HG02938 (cell line): Measurements from ENCODE around the gene LRIT3.
"Not testable (repeated sequence)": the region's sequence is repeated elsewhere in the genome, so short reads cannot be mapped to it uniquely, and the experiment has no call there.

Experiments used
- ATAC-seq: cut with Tn5 transposase; IDR thresholded peaks from one replicate; pipeline ENCODE4 v1.9.1; 2021; ENCODE audit warnings: mild to moderate bottlenecking, moderate library complexity; ENCODE audit not compliant: unreplicated experiment

The LRIT3 gene

DNA sequence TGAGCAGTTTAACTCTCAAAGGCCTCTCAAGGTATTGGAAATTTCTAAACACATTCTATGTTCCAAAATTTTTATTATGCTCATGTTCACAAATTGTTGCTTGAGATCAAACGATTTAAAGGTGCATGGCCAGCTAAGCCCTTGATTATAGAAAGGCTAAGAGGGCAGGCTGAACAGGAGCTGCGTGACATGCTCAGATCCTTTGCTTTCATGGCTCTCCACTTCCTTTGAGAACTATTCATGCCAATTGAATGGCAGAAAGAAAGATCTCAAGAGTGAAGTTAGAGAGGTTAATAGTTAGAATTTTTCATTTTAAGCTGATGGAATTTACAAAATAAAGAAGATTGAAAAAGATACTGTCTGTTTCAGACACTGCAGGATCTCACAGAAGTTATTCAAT, 594 bp downstream of the LRIT3 start:
- ATAC-seq, result no peak

GRCh38 chr4:109850601-109851000, 2.7 kb downstream of the LRIT3 start:
- no peak for ATAC-seq

GRCh38 chr4:109859426-109860300, 11.8 kb downstream of the LRIT3 start:
- not testable (repeated sequence) for ATAC-seq

DNA sequence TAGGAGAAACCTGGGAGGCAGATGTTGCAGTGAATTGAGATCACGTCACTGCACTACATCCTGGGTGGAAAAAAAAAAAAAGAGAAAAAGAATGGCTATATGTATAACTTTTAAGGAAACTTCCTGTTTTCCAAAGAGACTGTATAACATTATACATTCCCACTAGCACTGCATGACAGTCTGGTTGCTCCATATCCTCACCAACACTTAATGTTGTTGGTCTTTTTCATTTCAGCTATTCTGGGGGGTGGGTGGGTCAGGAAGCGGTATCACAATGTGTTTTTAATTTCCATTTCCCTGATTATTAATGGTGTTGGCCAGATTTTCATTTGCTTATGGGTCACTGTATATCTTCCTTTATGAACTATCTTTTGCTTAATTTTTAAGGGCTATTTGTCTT, 13.4 kb downstream of the LRIT3 start:
- no peak for ATAC-seq

GRCh38 chr4:109861916-109862511, 14.1 kb downstream of the LRIT3 start:
- ATAC-seq, result no peak

DNA sequence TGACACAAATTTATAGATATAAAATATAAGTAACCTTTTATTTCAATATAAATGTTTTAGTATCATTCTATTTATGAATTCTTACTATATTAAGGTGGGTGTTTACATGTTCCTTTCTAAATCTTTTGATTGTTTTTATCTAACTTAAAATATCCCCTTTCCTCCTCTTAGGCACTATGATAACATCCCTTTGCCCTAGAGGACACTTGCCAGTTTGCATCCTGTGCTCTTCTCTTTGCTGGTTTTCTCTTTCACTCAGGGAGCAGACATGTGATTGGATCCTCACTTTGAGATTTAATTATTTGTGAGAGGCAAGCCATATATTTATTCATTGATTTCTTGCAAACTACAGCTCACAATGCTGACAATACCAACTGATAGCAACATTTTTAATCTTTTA, 16.2 kb downstream of the LRIT3 start:
- ATAC-seq, result no peak

- ATAC-seq, result no peak
Measured at GRCh38 chr4:109870061-109870460, 22.2 kb downstream of the LRIT3 start.

GRCh38 chr4:109872065-109872464, 24.2 kb downstream of the LRIT3 start:
- ATAC-seq, result no peak

DNA sequence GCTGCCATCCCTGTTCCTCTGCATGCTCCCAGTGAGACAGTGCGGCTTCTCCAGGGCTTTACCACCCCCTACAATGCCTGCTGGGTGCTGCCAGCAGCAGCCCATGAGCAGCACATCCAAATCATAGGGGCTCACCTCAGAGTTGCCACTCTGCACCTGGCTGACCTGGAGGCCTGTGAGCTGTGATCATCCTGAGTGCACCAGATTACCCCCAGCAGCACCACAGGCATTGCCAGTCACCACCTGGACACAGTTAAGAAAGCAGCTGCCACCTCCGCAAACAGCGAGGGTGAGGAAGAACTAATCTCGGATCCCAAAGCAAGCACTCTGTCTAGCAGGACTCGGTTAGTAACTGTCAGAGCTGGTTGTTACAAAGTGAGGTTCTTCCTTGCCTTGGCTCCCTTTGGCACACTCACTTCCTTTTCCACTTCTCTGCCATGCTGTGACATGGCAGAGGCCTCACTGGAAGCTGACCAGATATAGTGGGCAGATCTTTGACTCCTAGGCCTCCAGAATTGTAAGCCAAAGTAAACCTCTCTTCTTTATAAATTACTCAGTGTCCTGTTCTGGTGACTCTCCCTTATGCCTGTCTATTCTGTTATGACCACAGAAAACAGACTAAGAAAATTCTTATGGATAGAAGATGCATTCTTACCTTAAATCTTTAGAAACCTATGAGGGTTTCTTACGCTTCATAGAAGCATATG, 25.2 kb downstream of the LRIT3 start:
- ATAC-seq, result no peak

DNA sequence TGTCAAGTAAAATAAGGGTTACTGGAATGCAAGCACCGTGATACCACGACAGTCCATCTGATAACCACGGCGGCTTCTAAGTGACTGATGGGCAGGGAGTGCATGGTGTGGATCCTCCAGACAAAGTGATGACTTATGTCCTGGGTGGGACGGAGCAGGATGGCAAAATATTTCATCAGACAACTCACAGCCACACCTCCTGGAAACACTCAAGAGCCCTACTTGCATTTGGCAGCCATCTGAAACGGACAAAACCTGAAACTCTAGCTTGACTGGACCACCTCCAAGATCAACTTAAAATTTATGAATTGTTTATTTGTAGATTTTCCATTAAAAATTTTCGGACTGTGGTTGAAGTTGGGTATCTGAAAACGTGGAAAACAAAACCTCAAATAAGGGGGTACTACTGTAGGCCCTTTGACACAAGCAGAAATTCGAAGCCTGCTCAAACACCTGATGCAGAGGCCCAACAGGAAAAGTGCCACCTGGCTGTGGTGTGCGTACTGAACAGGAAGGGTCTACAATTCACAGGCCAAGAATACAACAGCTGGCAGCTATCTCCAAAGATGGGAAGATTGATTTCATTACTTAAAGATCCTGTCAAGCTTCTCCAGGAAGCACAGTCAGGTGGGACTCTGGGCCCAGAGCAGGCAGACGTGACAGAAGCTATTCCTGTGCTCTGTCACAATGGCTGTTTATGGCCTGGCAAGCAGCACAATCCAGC, 26.0 kb downstream of the LRIT3 start:
- ATAC-seq, result no peak

DNA sequence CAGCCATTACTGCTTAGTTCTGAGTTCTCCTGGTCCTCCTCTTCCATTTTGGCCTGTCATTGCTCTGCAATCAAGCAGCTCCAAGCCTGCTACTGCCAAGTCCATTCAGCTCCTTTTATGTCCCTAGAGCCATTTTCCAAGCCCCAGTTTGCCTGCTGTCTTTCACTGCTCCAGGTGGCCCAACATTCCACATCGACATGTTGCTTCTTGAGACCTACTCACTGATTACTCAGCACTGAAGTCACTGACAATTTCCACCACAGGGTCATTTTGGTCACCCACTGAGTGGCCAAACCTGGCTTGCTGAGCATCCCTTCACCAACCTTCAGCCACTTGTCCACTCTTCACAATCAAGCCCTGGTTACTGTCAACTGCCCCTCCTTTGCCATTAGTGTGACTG, 27.2 kb downstream of the LRIT3 start:
- no peak for ATAC-seq

GRCh38 chr4:109875553-109875952, 27.6 kb downstream of the LRIT3 start:
- ATAC-seq, result not testable (repeated sequence)

DNA sequence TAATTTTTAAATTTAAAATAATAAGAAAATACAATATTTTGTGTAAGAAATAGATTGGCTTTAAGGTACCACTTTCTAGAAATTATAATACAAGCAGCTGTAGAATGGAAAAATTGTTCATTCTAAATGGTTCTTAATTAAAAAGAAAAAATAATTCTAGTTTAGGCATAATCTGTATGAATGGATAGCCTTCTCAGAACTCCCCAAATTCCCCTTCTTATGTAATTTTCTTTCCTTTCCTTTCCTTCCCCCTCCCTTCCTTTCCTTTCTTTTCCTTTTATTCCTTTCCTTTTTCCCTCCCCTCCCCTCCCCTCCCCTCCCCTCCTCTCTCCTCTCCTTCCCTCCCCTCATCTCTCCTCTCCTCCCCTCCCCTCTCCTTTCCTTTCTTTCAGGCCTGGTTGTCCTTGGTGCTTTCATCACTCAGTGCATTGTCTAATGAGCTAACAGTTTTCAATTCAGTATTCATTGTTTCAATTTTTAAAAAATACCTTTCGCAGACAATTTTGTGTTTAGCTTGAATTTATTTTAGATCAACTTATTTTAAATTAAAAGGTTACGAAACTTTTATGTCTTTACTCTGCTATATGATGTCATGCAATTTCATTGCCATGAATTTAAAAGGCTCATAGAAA, 28.8 kb downstream of the LRIT3 start:
- no peak for ATAC-seq

DNA sequence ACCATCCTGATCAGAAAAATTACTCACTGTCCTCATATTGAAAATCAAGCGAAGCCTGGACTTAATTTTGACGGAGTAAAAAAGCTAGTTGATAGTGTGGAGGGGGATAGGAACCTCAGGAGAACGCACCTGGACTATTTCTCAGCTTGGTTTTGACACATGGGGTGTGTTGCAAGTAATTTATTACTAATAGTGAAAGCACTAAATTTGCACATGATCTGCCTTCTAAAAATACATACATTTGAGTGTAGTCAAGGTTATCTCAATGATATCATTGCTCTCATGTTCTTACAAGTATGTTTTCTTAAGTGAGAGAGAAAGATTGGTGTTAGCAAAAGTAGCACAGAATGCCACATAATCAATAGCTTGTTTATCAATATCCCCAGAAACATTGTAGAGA, 29.5 kb downstream of the LRIT3 start:
- ATAC-seq, result peak; percentile 89

DNA sequence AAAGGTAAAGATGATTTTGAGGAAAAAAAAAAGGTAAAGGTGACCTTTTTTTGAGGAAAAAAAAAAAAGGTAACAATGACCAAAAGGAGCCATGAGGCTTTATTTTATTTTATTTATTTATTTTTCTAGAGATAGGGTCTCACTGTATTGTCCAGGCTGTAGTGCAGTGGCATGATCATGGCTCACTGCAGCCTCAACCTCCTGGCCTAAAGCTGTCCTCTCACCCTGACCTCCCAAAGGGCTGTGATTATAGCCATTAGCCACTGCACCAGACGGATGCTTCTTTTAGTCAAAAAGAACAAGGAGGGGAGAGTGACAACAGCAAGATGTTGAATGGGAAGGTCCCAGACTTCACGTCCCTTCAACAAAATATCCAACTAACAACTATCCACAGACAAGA, 30.4 kb downstream of the LRIT3 start:
- no peak for ATAC-seq

- ATAC-seq, result no peak
Measured at GRCh38 chr4:109879081-109879480, 31.2 kb downstream of the LRIT3 start.

GRCh38 chr4:109879636-109880314, 31.9 kb downstream of the LRIT3 start:
- no peak for ATAC-seq

DNA sequence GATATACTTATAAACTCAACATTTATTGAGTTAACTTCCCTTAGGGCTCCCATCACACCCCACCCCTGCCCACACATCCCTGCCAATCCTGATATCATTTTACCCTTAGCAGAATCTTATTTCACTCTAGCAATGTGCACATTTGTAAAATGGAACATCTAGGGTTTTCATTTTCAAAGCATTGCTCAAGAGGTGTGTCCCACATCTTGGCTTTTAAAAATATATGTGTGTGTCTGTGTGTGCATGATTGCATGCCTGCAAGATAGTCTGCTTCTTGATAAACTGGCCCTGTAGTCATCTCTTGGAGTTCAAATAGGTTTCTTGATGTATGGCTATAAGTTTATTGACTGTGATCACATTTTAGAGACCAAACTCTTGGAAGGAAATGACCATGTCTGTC, 38.4 kb downstream of the LRIT3 start:
- ATAC-seq, result no peak

DNA sequence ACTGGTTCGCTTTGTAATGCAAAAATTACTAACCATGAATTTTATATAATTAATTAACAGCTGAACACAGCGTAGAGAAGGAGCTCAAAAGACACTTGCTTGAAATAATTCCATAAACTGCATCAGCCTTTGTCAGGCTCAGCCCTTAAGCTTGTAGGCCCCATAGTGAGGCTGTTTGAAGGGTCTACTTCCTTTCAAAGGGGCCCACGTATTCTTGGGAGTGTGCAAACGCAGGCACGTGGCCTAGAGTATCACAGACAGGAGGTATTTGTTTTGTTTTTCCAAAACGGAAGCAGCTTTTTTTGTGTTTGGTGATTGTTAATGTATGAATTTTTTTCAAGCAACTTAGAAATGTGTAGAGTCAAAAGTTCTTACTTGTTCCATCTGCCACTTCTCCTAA, 39.2 kb downstream of the LRIT3 start:
- no peak for ATAC-seq

GRCh38 chr4:109890076-109890475, 42.2 kb downstream of the LRIT3 start:
- ATAC-seq, result no peak
